SK-N-SH (cell line): Measurements from ENCODE around the gene HAGH. TPM values are rescaled to one million over a fixed set of nuclear protein-coding genes. Genes with fewer than 3 reads are reported as not detected.

ENCODE experiments used
- CTCF ChIA-PET: fragments of 300-600, 350-600 bp; formaldehyde crosslinking; extraction: SDS; loops from one replicate; lab custom pipeline; 2021; lab: Yijun Ruan, JAX
- POLR2A ChIA-PET: fragments of 350-600 bp; sonication (Branson Sonifier 250); formaldehyde crosslinking; extraction: SDS; loops from one replicate; lab custom pipeline; 2020; ENCODE audit warnings: antibody characterized with exemption, inconsistent platforms; lab: Yijun Ruan, JAX
- DNase-seq: peaks from one replicate; pipeline ENCODE4 v3.0.0; 2012
- H2AFZ ChIP-seq: fragments of 200-600 bp; sonication (generic); 2 replicates; pipeline ENCODE4 v1.8.1; 2016; ENCODE audit warnings: antibody characterized with exemption, mild to moderate bottlenecking, low read depth
- H3F3A ChIP-seq: fragments of 200-600 bp; sonication (generic); replicated peaks from 2 replicates; pipeline ENCODE3; 2016; ENCODE audit warnings: antibody characterized with exemption, mild to moderate bottlenecking; ENCODE audit not compliant: insufficient read depth
- H3K27ac ChIP-seq, 2 experiments: fragments of 200-500 bp in 1 of 2; fragments of 200-600 bp in 1 of 2; sonication (Bioruptor generic) in 1 of 2; sonication (generic), shearing (Covaris generic) in 1 of 2; 2 replicates each; pipeline versions ENCODE4 v1.5.1 to v1.6.1; 2014 to 2016; ENCODE audit warnings: low read depth in 2 of 2, inconsistent platforms in 1 of 2, low read length in 1 of 2, mild to moderate bottlenecking in 1 of 2, mixed read lengths in 1 of 2
- H3K27me3 ChIP-seq: fragments of 200-600 bp; sonication (generic), shearing (Covaris generic); 2 replicates; pipeline ENCODE4 v1.6.1; 2016; ENCODE audit warnings: mixed run types; ENCODE audit not compliant: insufficient read depth
- H3K36me3 ChIP-seq, 2 experiments: fragments of 200-500 bp in 1 of 2; fragments of 200-600 bp in 1 of 2; sonication (Bioruptor generic) in 1 of 2; sonication (generic) in 1 of 2; replicated peaks in 1 of 2; 2 replicates each; pipeline versions ENCODE3 to v1.5.1; 2014 to 2016; ENCODE audit warnings: low read length in 1 of 2, mild to moderate bottlenecking in 1 of 2; ENCODE audit not compliant: insufficient read depth in 2 of 2, control insufficient read depth in 1 of 2
- H3K4me1 ChIP-seq, 2 experiments: fragments of 200-500 bp in 1 of 2; fragments of 200-600 bp in 1 of 2; sonication (Bioruptor generic) in 1 of 2; sonication (generic), shearing (Covaris generic) in 1 of 2; 2 replicates each; pipeline versions ENCODE4 v1.5.1 to v1.6.1; 2014 to 2016; ENCODE audit warnings: low read depth in 1 of 2, low read length in 1 of 2, mixed run types in 1 of 2; ENCODE audit not compliant: insufficient read depth in 2 of 2, control insufficient read depth in 1 of 2
- H3K4me2 ChIP-seq: fragments of 200-600 bp; sonication (generic), shearing (Covaris generic); 2 replicates; pipeline ENCODE4 v1.6.1; 2017; ENCODE audit warnings: mixed run types
- H3K4me3 ChIP-seq, 2 experiments: fragments of 200-500 bp in 1 of 2; fragments of 200-600 bp in 1 of 2; sonication (Bioruptor generic) in 1 of 2; sonication (generic), shearing (Covaris generic) in 1 of 2; 2 replicates each; pipeline versions ENCODE4 v1.5.1 to v1.8.1; 2014 to 2016; ENCODE audit warnings: low read depth in 2 of 2, inconsistent platforms in 1 of 2, low read length in 1 of 2, mild to moderate bottlenecking in 1 of 2, mixed read lengths in 1 of 2, moderate library complexity in 1 of 2
- H3K79me2 ChIP-seq: fragments of 200-600 bp; sonication (generic); 2 replicates; pipeline ENCODE4 v1.8.1; 2017; ENCODE audit warnings: mild to moderate bottlenecking; ENCODE audit not compliant: insufficient read depth
- H3K9ac ChIP-seq: fragments of 200-600 bp; sonication (generic); 2 replicates; pipeline ENCODE4 v1.6.1; 2017; ENCODE audit warnings: mixed run types
- H3K9me2 ChIP-seq: fragments of 200-600 bp; sonication (generic); 2 replicates; pipeline ENCODE4 v1.6.1; 2017; ENCODE audit warnings: mixed run types
- H3K9me3 ChIP-seq: fragments of 200-600 bp; sonication (generic); 2 replicates; pipeline ENCODE4 v1.6.1; 2017; ENCODE audit warnings: mixed run types, mild to moderate bottlenecking, moderate library complexity
- H4K20me1 ChIP-seq: fragments of 200-600 bp; sonication (generic); 2 replicates; pipeline ENCODE4 v1.6.1; 2017; ENCODE audit warnings: mild to moderate bottlenecking, mixed run types; ENCODE audit not compliant: insufficient read depth
- CHD2 ChIP-seq: fragments of 150-350 bp; IDR thresholded peaks from 2 replicates; pipeline ENCODE4 v1.6.1; 2018; ENCODE audit warnings: low read length; ENCODE audit not compliant: partially characterized antibody
- EP300 ChIP-seq, 2 experiments: IDR thresholded peaks; 2 replicates each; pipeline versions ENCODE4 v1.4.0 to v1.6.1; 2012; ENCODE audit warnings: borderline replicate concordance in 1 of 2, low read depth in 1 of 2, low read length in 1 of 2
- FOSL2 ChIP-seq: IDR thresholded peaks from 2 replicates; pipeline ENCODE4 v1.4.0; 2012; ENCODE audit warnings: low read depth, mild to moderate bottlenecking, moderate library complexity, borderline replicate concordance
- FOXJ3 ChIP-seq: sonication (generic); formaldehyde crosslinking; IDR thresholded peaks from 2 replicates; pipeline ENCODE4 v1.5.1; 2020; ENCODE audit warnings: mild to moderate bottlenecking, missing genetic modification reagents
- FOXM1 ChIP-seq: IDR thresholded peaks from 2 replicates; pipeline ENCODE4 v1.4.0; 2012; ENCODE audit warnings: low read depth, mild to moderate bottlenecking
- GATA2 ChIP-seq: sonication (generic); formaldehyde crosslinking; IDR thresholded peaks from 2 replicates; pipeline ENCODE4 v1.5.0; 2020; ENCODE audit warnings: mild to moderate bottlenecking, missing genetic modification reagents
- MEF2A ChIP-seq: IDR thresholded peaks from 2 replicates; pipeline ENCODE4 v1.4.0; 2012; ENCODE audit warnings: low read depth, borderline replicate concordance
- MXI1 ChIP-seq: IDR thresholded peaks from 2 replicates; pipeline ENCODE4 v1.6.1; 2012; ENCODE audit warnings: mild to moderate bottlenecking, low read depth, low read length, improper control_type of control experiment
- NFIC ChIP-seq: IDR thresholded peaks from 2 replicates; pipeline ENCODE4 v1.4.0; 2012; ENCODE audit warnings: borderline replicate concordance
- NRF1 ChIP-seq: IDR thresholded peaks from 2 replicates; pipeline ENCODE4 v1.6.1; 2012; ENCODE audit warnings: low read depth, mild to moderate bottlenecking, low read length
- RCOR1 ChIP-seq: fragments of 150-350 bp; IDR thresholded peaks from 2 replicates; pipeline ENCODE4 v1.6.1; 2017; ENCODE audit warnings: antibody characterized with exemption, low read length
- RXRA ChIP-seq: IDR thresholded peaks from 2 replicates; pipeline ENCODE4 v1.4.0; 2012; ENCODE audit warnings: low read depth, mild to moderate bottlenecking, borderline replicate concordance
- SIN3A ChIP-seq: IDR thresholded peaks from 2 replicates; pipeline ENCODE4 v1.6.1; 2012; ENCODE audit warnings: low read depth, mild to moderate bottlenecking, low read length, moderate library complexity, borderline replicate concordance
- SMC3 ChIP-seq: IDR thresholded peaks from 2 replicates; pipeline ENCODE4 v1.6.1; 2012; ENCODE audit warnings: low read depth, low read length, improper control_type of control experiment
- TAF1 ChIP-seq: IDR thresholded peaks from 2 replicates; pipeline ENCODE4 v1.6.1; 2012; ENCODE audit warnings: low read depth, mild to moderate bottlenecking, low read length, moderate library complexity, borderline replicate concordance
- TCF12 ChIP-seq: IDR thresholded peaks from 2 replicates; pipeline ENCODE4 v1.4.0; 2012
- YY1 ChIP-seq: IDR thresholded peaks from 2 replicates; pipeline ENCODE4 v1.4.0; 2012; ENCODE audit warnings: low read depth, mild to moderate bottlenecking
- WGBS: methylation state at CpG from one replicate; pipeline ENCODE4 v1.1.6; 2017; ENCODE audit warnings: low lambda C conversion rate; 5-methylcytosine and 5-hydroxymethylcytosine counted together
- polyA plus RNA-seq, 3 experiments: library from polyadenylated mRNA; depleted of rRNA; stranded (reverse); fragments of >200 nt; gene quantifications; 2 replicates each; pipeline ENCODE4 v1.2.3, GENCODE V29; 2012
- TF ChIP-seq, protein P1 (sequence below): IDR thresholded peaks from 2 replicates; pipeline ENCODE4 v1.4.0; 2012; ENCODE audit warnings: low read depth
- TF ChIP-seq, protein P2 (sequence below): IDR thresholded peaks from 2 replicates; pipeline ENCODE4 v1.4.0; 2012; ENCODE audit warnings: low read depth, borderline replicate concordance
- TF ChIP-seq, protein P3 (sequence below): fragments of 150-350 bp; IDR thresholded peaks from 2 replicates; pipeline ENCODE4 v1.6.1; 2016; ENCODE audit warnings: mild to moderate bottlenecking, low read depth, low read length
- TF ChIP-seq, protein P4 (sequence below): fragments of 150-350 bp; IDR thresholded peaks from 2 replicates; pipeline ENCODE4 v1.6.1; 2017; ENCODE audit warnings: antibody characterized with exemption, low read length, low read depth, borderline replicate concordance

The HAGH gene
- polyA plus RNA-seq, 1 of the 3 experiments (the other 2 are of a cell fraction), result 138 TPM

DNA sequence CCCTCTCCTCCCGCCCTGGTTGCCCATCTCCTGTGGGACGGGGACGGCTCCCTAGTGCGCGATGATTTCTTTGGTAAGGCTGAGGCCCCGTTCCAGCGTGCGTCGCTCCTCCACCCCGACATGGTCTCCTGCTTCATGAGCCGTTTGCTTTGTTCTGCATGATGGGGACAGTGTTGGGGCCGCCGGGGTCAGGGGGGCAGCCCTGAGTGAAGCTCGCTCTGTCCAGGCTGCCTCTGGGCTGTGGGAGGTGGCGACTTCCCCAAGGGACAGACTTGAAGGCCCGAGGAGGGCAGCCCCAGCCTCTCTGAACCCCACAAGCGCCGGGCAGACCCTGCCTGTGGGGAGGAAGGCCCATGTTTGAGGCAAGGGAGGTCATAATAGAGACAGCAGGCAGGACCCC lies 67.7 kb downstream of the HAGH start:
- H3K4me3 ChIP-seq, result no peak overlapping the region
- 92% methylated on average over 16 of the region's 18 CpGs for WGBS
- H3K4me2 ChIP-seq, result no peak overlapping the region
- no peak overlapping the region for H2AFZ ChIP-seq
- no peak overlapping the region for H3K27ac ChIP-seq
- no peak for DNase-seq
- no peaks in the 10 kb centered on the region for H3F3A ChIP-seq
- H3K79me2 ChIP-seq, result no peaks in the 10 kb centered on the region; the same call in 1 of the 2 replicates
- no peaks in the 10 kb centered on the region for H3K27me3 ChIP-seq
- ChIA-PET CTCF (no interaction called here), POLR2A (no interaction called here)
- TF ChIP-seq, protein P1, sequence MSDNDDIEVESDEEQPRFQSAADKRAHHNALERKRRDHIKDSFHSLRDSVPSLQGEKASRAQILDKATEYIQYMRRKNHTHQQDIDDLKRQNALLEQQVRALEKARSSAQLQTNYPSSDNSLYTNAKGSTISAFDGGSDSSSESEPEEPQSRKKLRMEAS, result no peak
- TF ChIP-seq MXI1, result no peak
- TF ChIP-seq CHD2, result no peak
- no peak for TF ChIP-seq NRF1
- TF ChIP-seq RCOR1, result no peak
- TF ChIP-seq, protein P2, sequence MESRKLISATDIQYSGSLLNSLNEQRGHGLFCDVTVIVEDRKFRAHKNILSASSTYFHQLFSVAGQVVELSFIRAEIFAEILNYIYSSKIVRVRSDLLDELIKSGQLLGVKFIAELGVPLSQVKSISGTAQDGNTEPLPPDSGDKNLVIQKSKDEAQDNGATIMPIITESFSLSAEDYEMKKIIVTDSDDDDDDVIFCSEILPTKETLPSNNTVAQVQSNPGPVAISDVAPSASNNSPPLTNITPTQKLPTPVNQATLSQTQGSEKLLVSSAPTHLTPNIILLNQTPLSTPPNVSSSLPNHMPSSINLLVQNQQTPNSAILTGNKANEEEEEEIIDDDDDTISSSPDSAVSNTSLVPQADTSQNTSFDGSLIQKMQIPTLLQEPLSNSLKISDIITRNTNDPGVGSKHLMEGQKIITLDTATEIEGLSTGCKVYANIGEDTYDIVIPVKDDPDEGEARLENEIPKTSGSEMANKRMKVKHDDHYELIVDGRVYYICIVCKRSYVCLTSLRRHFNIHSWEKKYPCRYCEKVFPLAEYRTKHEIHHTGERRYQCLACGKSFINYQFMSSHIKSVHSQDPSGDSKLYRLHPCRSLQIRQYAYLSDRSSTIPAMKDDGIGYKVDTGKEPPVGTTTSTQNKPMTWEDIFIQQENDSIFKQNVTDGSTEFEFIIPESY, result no peak
- no peak for TF ChIP-seq SIN3A
- TF ChIP-seq SMC3, result no peak
- no peak for TF ChIP-seq YY1
- H4K20me1 ChIP-seq, result no peaks in the 10 kb centered on the region
- no peaks in the 10 kb centered on the region for H3K9me3 ChIP-seq
- no peaks in the 10 kb centered on the region for H3K4me1 ChIP-seq
- no peaks in the 10 kb centered on the region for H3K9me2 ChIP-seq
- peaks cover 0 to 41% of the 10 kb centered on the region in 2 experiments for H3K36me3 ChIP-seq
- no peak overlapping the region for H3K9ac ChIP-seq

DNA sequence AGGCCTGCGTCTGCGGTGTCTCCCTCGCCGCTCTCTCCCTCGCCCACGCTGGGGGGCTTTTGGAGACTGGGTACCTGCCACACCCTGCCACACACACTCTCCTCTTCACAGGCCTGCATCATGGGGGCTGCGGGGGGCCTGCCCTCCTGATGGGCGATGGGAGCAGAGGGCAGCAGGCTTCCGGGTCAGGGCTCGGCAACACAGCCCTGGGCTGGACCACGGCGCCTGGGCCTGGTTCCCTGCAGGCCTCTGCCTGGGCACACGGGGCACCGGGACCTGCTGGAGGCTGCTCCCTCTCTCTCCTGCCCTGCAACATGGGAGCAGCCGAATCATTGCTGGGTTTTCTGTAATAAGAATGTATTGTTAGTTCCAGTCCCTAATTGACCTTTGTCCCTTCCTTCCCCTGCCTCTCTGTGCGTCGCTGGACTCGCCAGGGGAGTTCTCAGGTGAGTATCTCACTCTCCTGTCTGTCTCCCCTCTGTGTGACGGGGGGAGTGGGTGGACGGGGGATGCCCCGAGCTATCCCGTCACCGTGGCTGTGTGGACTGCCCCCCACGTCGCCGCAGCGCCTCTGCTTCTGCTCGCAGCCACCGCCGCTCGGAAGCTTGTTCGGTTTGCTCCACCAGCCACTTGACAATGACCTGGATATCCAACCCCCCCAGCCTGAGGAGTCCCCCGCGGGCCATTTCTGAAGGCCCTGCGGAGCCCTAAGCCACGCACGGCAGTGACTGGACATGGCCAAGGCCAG lies 68.7 kb downstream of the HAGH start:
- 96% methylated on average over 25 of the region's 37 CpGs for WGBS
- Histone ChIP-seq H2AFZ (no peak overlapping the region), H3K27me3 (no peaks in the 10 kb centered on the region), H3K4me1 (no peaks in the 10 kb centered on the region), H4K20me1 (no peaks in the 10 kb centered on the region), H3K27ac (no peak overlapping the region), H3K4me3 (no peak overlapping the region), H3K36me3 (peaks cover 0 to 37% of the 10 kb centered on the region in 2 experiments), H3K79me2 (no peaks in the 10 kb centered on the region; the same call in 1 of the 2 replicates), H3K9ac (no peak overlapping the region), H3K4me2 (no peak overlapping the region), H3F3A (no peaks in the 10 kb centered on the region), H3K9me2 (no peaks in the 10 kb centered on the region), H3K9me3 (no peaks in the 10 kb centered on the region)
- ChIA-PET POLR2A (no interaction called here), CTCF (interaction anchor here (1.0 kb wide), 1 partner anchor 15 kb away, joined by 3 read pairs; the partner anchor contains the start of genes EME2 and MRPS34)
- DNase-seq, result no peak
- TF ChIP-seq RXRA, result no peak
- no peak for TF ChIP-seq NFIC
- TF ChIP-seq SMC3, result no peak
- no peak for TF ChIP-seq FOXM1
- TF ChIP-seq CHD2, result no peak
- TF ChIP-seq NRF1, result no peak
- TF ChIP-seq MXI1, result no peak
- no peak for TF ChIP-seq TCF12
- TF ChIP-seq, protein P3, sequence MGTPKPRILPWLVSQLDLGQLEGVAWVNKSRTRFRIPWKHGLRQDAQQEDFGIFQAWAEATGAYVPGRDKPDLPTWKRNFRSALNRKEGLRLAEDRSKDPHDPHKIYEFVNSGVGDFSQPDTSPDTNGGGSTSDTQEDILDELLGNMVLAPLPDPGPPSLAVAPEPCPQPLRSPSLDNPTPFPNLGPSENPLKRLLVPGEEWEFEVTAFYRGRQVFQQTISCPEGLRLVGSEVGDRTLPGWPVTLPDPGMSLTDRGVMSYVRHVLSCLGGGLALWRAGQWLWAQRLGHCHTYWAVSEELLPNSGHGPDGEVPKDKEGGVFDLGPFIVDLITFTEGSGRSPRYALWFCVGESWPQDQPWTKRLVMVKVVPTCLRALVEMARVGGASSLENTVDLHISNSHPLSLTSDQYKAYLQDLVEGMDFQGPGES, result no peak
- TF ChIP-seq FOXJ3, result no peak
- TF ChIP-seq EP300 (IDR thresholded peaks at IDR 0.05; ENCODE audit: borderline replicate concordance in 1 of 2, low read depth in 1 of 2, low read length in 1 of 2), result no peak
- TF ChIP-seq TAF1, result no peak
- TF ChIP-seq GATA2 (CRISPR knock-in tag), result no peak
- no peak for TF ChIP-seq FOSL2
- no peak for TF ChIP-seq MEF2A
- no peak for TF ChIP-seq SIN3A
- TF ChIP-seq, protein P4, sequence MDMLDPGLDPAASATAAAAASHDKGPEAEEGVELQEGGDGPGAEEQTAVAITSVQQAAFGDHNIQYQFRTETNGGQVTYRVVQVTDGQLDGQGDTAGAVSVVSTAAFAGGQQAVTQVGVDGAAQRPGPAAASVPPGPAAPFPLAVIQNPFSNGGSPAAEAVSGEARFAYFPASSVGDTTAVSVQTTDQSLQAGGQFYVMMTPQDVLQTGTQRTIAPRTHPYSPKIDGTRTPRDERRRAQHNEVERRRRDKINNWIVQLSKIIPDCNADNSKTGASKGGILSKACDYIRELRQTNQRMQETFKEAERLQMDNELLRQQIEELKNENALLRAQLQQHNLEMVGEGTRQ, result no peak
